Diencephalon (tissue), 1 donor: ENCODE results near the gene FBXO21. TPM values are rescaled to one million over a fixed set of nuclear protein-coding genes. Genes with fewer than 3 reads are reported as not detected.

ENCODE experiments used
- total RNA-seq: library from RNA; depleted of rRNA; stranded (reverse); fragments of >200 nt; gene quantifications from one replicate; pipeline ENCODE4 v1.2.3, GENCODE V29; 2014

Gene FBXO21, protein sequence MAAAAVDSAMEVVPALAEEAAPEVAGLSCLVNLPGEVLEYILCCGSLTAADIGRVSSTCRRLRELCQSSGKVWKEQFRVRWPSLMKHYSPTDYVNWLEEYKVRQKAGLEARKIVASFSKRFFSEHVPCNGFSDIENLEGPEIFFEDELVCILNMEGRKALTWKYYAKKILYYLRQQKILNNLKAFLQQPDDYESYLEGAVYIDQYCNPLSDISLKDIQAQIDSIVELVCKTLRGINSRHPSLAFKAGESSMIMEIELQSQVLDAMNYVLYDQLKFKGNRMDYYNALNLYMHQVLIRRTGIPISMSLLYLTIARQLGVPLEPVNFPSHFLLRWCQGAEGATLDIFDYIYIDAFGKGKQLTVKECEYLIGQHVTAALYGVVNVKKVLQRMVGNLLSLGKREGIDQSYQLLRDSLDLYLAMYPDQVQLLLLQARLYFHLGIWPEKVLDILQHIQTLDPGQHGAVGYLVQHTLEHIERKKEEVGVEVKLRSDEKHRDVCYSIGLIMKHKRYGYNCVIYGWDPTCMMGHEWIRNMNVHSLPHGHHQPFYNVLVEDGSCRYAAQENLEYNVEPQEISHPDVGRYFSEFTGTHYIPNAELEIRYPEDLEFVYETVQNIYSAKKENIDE
- total RNA-seq = 126 TPM

DNA sequence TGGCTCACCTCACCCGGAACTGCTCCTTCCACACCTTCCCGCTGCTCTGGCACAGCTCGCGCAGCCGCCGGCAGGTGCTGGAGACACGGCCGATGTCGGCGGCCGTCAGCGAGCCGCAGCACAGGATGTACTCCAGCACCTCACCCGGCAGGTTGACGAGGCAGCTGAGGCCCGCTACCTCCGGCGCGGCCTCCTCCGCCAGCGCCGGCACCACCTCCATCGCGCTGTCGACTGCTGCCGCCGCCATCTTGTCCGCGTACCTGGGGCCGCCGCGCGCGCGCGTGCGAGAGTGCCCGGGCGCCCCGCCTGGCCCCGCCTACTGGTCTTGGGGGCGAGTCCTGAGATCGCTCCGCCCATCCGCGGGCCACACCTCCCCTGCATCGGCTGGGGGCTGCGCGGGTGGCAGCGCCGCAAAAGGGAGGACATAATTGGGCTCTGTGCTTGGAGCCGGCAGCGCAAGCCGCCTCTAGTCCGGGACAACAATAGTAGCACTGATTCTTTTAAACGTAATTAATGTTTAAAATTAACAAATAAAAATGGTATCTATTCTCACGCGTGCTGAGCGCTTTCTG lies at the start of gene FBXO21:
Gene FBXO21, minus strand, starts transcription at position 261 of the 572 bp plus-strand sequence. Its CDS starts 14 bp downstream, at position 247.

Other genes with a start within 250 kb of the FBXO21 start
- 9.5 TPM for gene TESC, start 91.1 kb downstream of the FBXO21 start, total RNA-seq
- gene NOS1, start 171.2 kb upstream of the FBXO21 start, total RNA-seq = 11.8 TPM